ENCODE data around the gene TMX1.

Gene TMX1

GRCh38 chr14:51293149-51293911 is 53.3 kb downstream of the TMX1 start:
- DNase-seq (ENCODE audit: low spot score) = no peak

- no peak for DNase-seq (ENCODE audit: low spot score)
Observed at GRCh38 chr14:51293912-51294389, 53.9 kb downstream of the TMX1 start.

- no peak for DNase-seq (ENCODE audit: low spot score)
Observed at GRCh38 chr14:51294951-51295525, 55.0 kb downstream of the TMX1 start.

- DNase-seq (ENCODE audit: low spot score) = peak; percentile 20
Observed at GRCh38 chr14:51295646-51296263, 55.7 kb downstream of the TMX1 start.

GRCh38 chr14:51297066-51297465 is 57.0 kb downstream of the TMX1 start:
- no peak for DNase-seq (ENCODE audit: low spot score)

- DNase-seq (ENCODE audit: low spot score) = no peak
Observed at GRCh38 chr14:51298895-51299294, 58.8 kb downstream of the TMX1 start.

- peak; percentile 44 for DNase-seq (ENCODE audit: low spot score)
Observed at GRCh38 chr14:51302295-51303030, 62.4 kb downstream of the TMX1 start.

GRCh38 chr14:51304438-51304837 is 64.4 kb downstream of the TMX1 start:
- DNase-seq (ENCODE audit: low spot score) = no peak

- no peak for DNase-seq (ENCODE audit: low spot score)
Observed at GRCh38 chr14:51304941-51305340, 64.9 kb downstream of the TMX1 start.

GRCh38 chr14:51305751-51306150 is 65.7 kb downstream of the TMX1 start:
- DNase-seq (ENCODE audit: low spot score) = no peak
